Measurements from ENCODE around the gene NRCAM.
A peak's percentile ranks its signal among the peaks of the same experiment; 100 is the strongest.

Gene NRCAM

GRCh38 chr7:108459922-108460551 is 3.8 kb upstream of the NRCAM start:
- peak; percentile 56 for TF ChIP-seq CTCF (IDR thresholded peaks at IDR 0.05; ENCODE audit: insufficient read depth, low read depth, low read length, missing control alignments)
- H3K4me3 ChIP-seq (ENCODE audit: low read length): no peak overlapping the region
- DNase-seq (ENCODE audit: low read depth): peak; percentile 52

GRCh38 chr7:108457871-108458270 is 1.6 kb upstream of the NRCAM start:
- DNase-seq (ENCODE audit: low read depth): no peak
- TF ChIP-seq CTCF (IDR thresholded peaks at IDR 0.05; ENCODE audit: insufficient read depth, low read depth, low read length, missing control alignments): no peak

GRCh38 chr7:108456845-108457540 is 757 bp upstream of the NRCAM start:
- no peak for DNase-seq (ENCODE audit: low read depth)
- H3K4me3 ChIP-seq (ENCODE audit: low read length): no peak overlapping the region
- TF ChIP-seq CTCF (IDR thresholded peaks at IDR 0.05; ENCODE audit: insufficient read depth, low read depth, low read length, missing control alignments): no peak

More at GRCh38 chr7:108457871-108458270, 1.6 kb upstream of the NRCAM start:
- H3K4me3 ChIP-seq (ENCODE audit: low read length): no peak overlapping the region

- TF ChIP-seq CTCF (IDR thresholded peaks at IDR 0.05; ENCODE audit: insufficient read depth, low read depth, low read length, missing control alignments): no peak
- DNase-seq (ENCODE audit: low read depth): peak; percentile 29
- peak overlapping the region; percentile 42 for H3K4me3 ChIP-seq (ENCODE audit: low read length)
Measured at GRCh38 chr7:108455551-108455997, 662 bp downstream of the NRCAM start.

- TF ChIP-seq CTCF (IDR thresholded peaks at IDR 0.05; ENCODE audit: insufficient read depth, low read depth, low read length, missing control alignments): no peak
- peak overlapping the region; percentile 42 for H3K4me3 ChIP-seq (ENCODE audit: low read length)
- peak; percentile 17 for DNase-seq (ENCODE audit: low read depth)
Measured at GRCh38 chr7:108454674-108455550, 1.3 kb downstream of the NRCAM start.

- H3K4me3 ChIP-seq (ENCODE audit: low read length): no peak overlapping the region
- TF ChIP-seq CTCF (IDR thresholded peaks at IDR 0.05; ENCODE audit: insufficient read depth, low read depth, low read length, missing control alignments): no peak
Measured at GRCh38 chr7:108454317-108454673, 1.9 kb downstream of the NRCAM start.

More at GRCh38 chr7:108454317-108454673, 1.9 kb downstream of the NRCAM start:
- DNase-seq (ENCODE audit: low read depth): no peak
